Measurements from ENCODE around the gene PACRG.

The PACRG gene

GRCh38 chr6:163169521-163169920 lies 441.7 kb downstream of the PACRG start:
- ATAC-seq (replicated peaks) (no peak), DNase-seq (no peak)
- Mint-ChIP-seq H3K4me1 (no peaks in the 10 kb centered on the region), H3K27ac (no peak overlapping the region), H3K4me3 (no peak overlapping the region), H3K9me3 (peaks cover 0 to 2% of the 10 kb centered on the region in 2 donors), H3K27me3 (no peaks in the 10 kb centered on the region), H3K36me3 (no peaks in the 10 kb centered on the region)

GRCh38 chr6:163170294-163170883 lies 442.6 kb downstream of the PACRG start:
- H3K27me3 Mint-ChIP-seq = peaks cover 0 to 5% of the 10 kb centered on the region in 2 donors
- no peak overlapping the region for H3K27ac Mint-ChIP-seq
- peaks cover 0 to 2% of the 10 kb centered on the region in 2 donors for H3K9me3 Mint-ChIP-seq
- H3K4me1 Mint-ChIP-seq = no peaks in the 10 kb centered on the region
- ATAC-seq (replicated peaks) (peak; percentile 57 to 73), DNase-seq (peak; percentile 23)
- H3K36me3 Mint-ChIP-seq = no peaks in the 10 kb centered on the region
- H3K4me3 Mint-ChIP-seq = no peak overlapping the region

GRCh38 chr6:163173741-163174140 lies 446.0 kb downstream of the PACRG start:
- no peaks in the 10 kb centered on the region for H3K4me1 Mint-ChIP-seq
- no peak overlapping the region for H3K4me3 Mint-ChIP-seq
- H3K9me3 Mint-ChIP-seq = peaks cover 0 to 2% of the 10 kb centered on the region in 2 donors
- DNase-seq (no peak), ATAC-seq (replicated peaks) (no peak)
- H3K27me3 Mint-ChIP-seq = peaks cover 5 to 16% of the 10 kb centered on the region in 2 donors
- no peak overlapping the region for H3K27ac Mint-ChIP-seq
- H3K36me3 Mint-ChIP-seq = no peaks in the 10 kb centered on the region

GRCh38 chr6:163175301-163175700 lies 447.5 kb downstream of the PACRG start:
- H3K27ac Mint-ChIP-seq = no peak overlapping the region
- no peaks in the 10 kb centered on the region for H3K4me1 Mint-ChIP-seq
- ATAC-seq (replicated peaks) (no peak), DNase-seq (no peak)
- no peaks in the 10 kb centered on the region for H3K36me3 Mint-ChIP-seq
- H3K9me3 Mint-ChIP-seq = peaks cover 0 to 2% of the 10 kb centered on the region in 2 donors
- no peak overlapping the region for H3K4me3 Mint-ChIP-seq
- H3K27me3 Mint-ChIP-seq = peaks cover 5 to 16% of the 10 kb centered on the region in 2 donors

GRCh38 chr6:163176097-163176496 lies 448.3 kb downstream of the PACRG start:
- H3K4me1 Mint-ChIP-seq = no peaks in the 10 kb centered on the region
- no peaks in the 10 kb centered on the region for H3K36me3 Mint-ChIP-seq
- no peak overlapping the region for H3K4me3 Mint-ChIP-seq
- H3K27ac Mint-ChIP-seq = no peak overlapping the region
- no peaks in the 10 kb centered on the region for H3K9me3 Mint-ChIP-seq
- DNase-seq (no peak), ATAC-seq (replicated peaks) (no peak)
- H3K27me3 Mint-ChIP-seq = peaks cover 5 to 16% of the 10 kb centered on the region in 2 donors

GRCh38 chr6:163177007-163177406 lies 449.2 kb downstream of the PACRG start:
- Mint-ChIP-seq H3K36me3 (no peaks in the 10 kb centered on the region), H3K4me3 (no peak overlapping the region), H3K27ac (no peak overlapping the region), H3K9me3 (no peaks in the 10 kb centered on the region), H3K4me1 (no peaks in the 10 kb centered on the region), H3K27me3 (peaks cover 5 to 16% of the 10 kb centered on the region in 2 donors)
- DNase-seq (no peak), ATAC-seq (replicated peaks) (no peak)

- no peaks in the 10 kb centered on the region for H3K9me3 Mint-ChIP-seq
- DNase-seq = no peak
- H3K4me3 Mint-ChIP-seq = no peak overlapping the region
- no peak overlapping the region for H3K27ac Mint-ChIP-seq
- no peaks in the 10 kb centered on the region for H3K4me1 Mint-ChIP-seq
- no peaks in the 10 kb centered on the region for H3K36me3 Mint-ChIP-seq
- ATAC-seq (replicated peaks) = no peak
- H3K27me3 Mint-ChIP-seq = peaks cover 5 to 19% of the 10 kb centered on the region in 2 donors
Measured at GRCh38 chr6:163177892-163178420, 450.2 kb downstream of the PACRG start.

- no peak overlapping the region for H3K4me3 Mint-ChIP-seq
- peaks cover 5 to 22% of the 10 kb centered on the region in 2 donors for H3K27me3 Mint-ChIP-seq
- H3K4me1 Mint-ChIP-seq = no peaks in the 10 kb centered on the region
- H3K9me3 Mint-ChIP-seq = no peaks in the 10 kb centered on the region
- H3K36me3 Mint-ChIP-seq = no peaks in the 10 kb centered on the region
- ATAC-seq (replicated peaks) = no peak
- H3K27ac Mint-ChIP-seq = no peak overlapping the region
- no peak for DNase-seq
Measured at GRCh38 chr6:163179061-163179460, 451.3 kb downstream of the PACRG start.

GRCh38 chr6:163179721-163180120 lies 451.9 kb downstream of the PACRG start:
- no peak for DNase-seq
- no peak for ATAC-seq (replicated peaks)
- Mint-ChIP-seq H3K27ac (no peak overlapping the region), H3K4me3 (no peak overlapping the region), H3K36me3 (no peaks in the 10 kb centered on the region), H3K4me1 (no peaks in the 10 kb centered on the region), H3K9me3 (no peaks in the 10 kb centered on the region), H3K27me3 (peaks cover 5 to 22% of the 10 kb centered on the region in 2 donors)

GRCh38 chr6:163180874-163181541 lies 453.2 kb downstream of the PACRG start:
- H3K36me3 Mint-ChIP-seq = no peaks in the 10 kb centered on the region
- H3K4me1 Mint-ChIP-seq = no peaks in the 10 kb centered on the region
- DNase-seq (no peak), ATAC-seq (replicated peaks) (peak; percentile 50 to 65)
- H3K9me3 Mint-ChIP-seq = no peaks in the 10 kb centered on the region
- H3K27ac Mint-ChIP-seq = no peak overlapping the region
- H3K27me3 Mint-ChIP-seq = peaks cover 5 to 17% of the 10 kb centered on the region in 2 donors
- no peak overlapping the region for H3K4me3 Mint-ChIP-seq

GRCh38 chr6:163181666-163182180 lies 453.9 kb downstream of the PACRG start:
- H3K9me3 Mint-ChIP-seq = peaks cover 0 to 1% of the 10 kb centered on the region in 2 donors
- DNase-seq (no peak), ATAC-seq (replicated peaks) (no peak)
- H3K4me3 Mint-ChIP-seq = no peak overlapping the region
- H3K4me1 Mint-ChIP-seq = no peaks in the 10 kb centered on the region
- no peaks in the 10 kb centered on the region for H3K36me3 Mint-ChIP-seq
- H3K27me3 Mint-ChIP-seq = peaks cover 5 to 19% of the 10 kb centered on the region in 2 donors
- H3K27ac Mint-ChIP-seq = no peak overlapping the region

- ATAC-seq (replicated peaks) = no peak
- Mint-ChIP-seq H3K4me1 (no peaks in the 10 kb centered on the region), H3K36me3 (no peaks in the 10 kb centered on the region), H3K4me3 (no peak overlapping the region), H3K27ac (no peak overlapping the region), H3K9me3 (peaks cover 0 to 1% of the 10 kb centered on the region in 2 donors), H3K27me3 (peaks cover 0 to 16% of the 10 kb centered on the region in 2 donors)
- no peak for DNase-seq
Measured at GRCh38 chr6:163182696-163183095, 454.9 kb downstream of the PACRG start.

GRCh38 chr6:163183806-163184205 lies 456.0 kb downstream of the PACRG start:
- Mint-ChIP-seq H3K36me3 (no peaks in the 10 kb centered on the region), H3K27ac (no peak overlapping the region), H3K9me3 (peaks cover 0 to 1% of the 10 kb centered on the region in 2 donors), H3K27me3 (peaks cover 0 to 17% of the 10 kb centered on the region in 2 donors), H3K4me1 (peaks cover 0 to 1% of the 10 kb centered on the region in 2 donors), H3K4me3 (no peak overlapping the region)
- ATAC-seq (replicated peaks) = no peak
- no peak for DNase-seq

GRCh38 chr6:163185744-163186143 lies 458.0 kb downstream of the PACRG start:
- Mint-ChIP-seq H3K4me1 (peaks cover 0 to 1% of the 10 kb centered on the region in 2 donors), H3K9me3 (peaks cover 0 to 1% of the 10 kb centered on the region in 2 donors), H3K27me3 (peaks cover 0 to 17% of the 10 kb centered on the region in 2 donors), H3K27ac (no peak overlapping the region), H3K36me3 (no peaks in the 10 kb centered on the region), H3K4me3 (no peak overlapping the region)
- ATAC-seq (replicated peaks) (no peak), DNase-seq (no peak)

GRCh38 chr6:163186527-163186926 lies 458.8 kb downstream of the PACRG start:
- Mint-ChIP-seq H3K36me3 (no peaks in the 10 kb centered on the region), H3K4me3 (no peak overlapping the region), H3K4me1 (peaks cover 0 to 1% of the 10 kb centered on the region in 2 donors), H3K27ac (no peak overlapping the region), H3K9me3 (peaks cover 0 to 1% of the 10 kb centered on the region in 2 donors), H3K27me3 (peaks cover 0 to 20% of the 10 kb centered on the region in 2 donors)
- no peak for ATAC-seq (replicated peaks)
- DNase-seq = no peak
